Astrocyte of the cerebellum (primary cell): ENCODE data around the gene RFTN2.
A peak's percentile ranks its signal among the peaks of the same experiment; 100 is the strongest.

Source experiments
- DNase-seq: peaks from one replicate; pipeline ENCODE4 v3.0.0-alpha.2; 2011; ENCODE audit warnings: low read depth
- H3K4me3 ChIP-seq: 2 replicates; pipeline ENCODE4 v1.5.1; 2011; ENCODE audit warnings: mild to moderate bottlenecking, low read depth, low read length, moderate library complexity
- CTCF ChIP-seq: IDR thresholded peaks from 2 replicates; pipeline ENCODE4 v1.5.1; 2012; ENCODE audit warnings: low read length, low read depth, moderate library complexity, mild to moderate bottlenecking; ENCODE audit errors: missing control alignments
- in situ Hi-C: cut with HindIII; loops from 2 replicates; pipeline ENCODE4 v1.10.0; 2017; ENCODE audit warnings: low sequenced_read_pairs

The RFTN2 gene

GRCh38 chr2:197575987-197576386 lies 99.4 kb downstream of the RFTN2 start:
- in situ Hi-C loops, result no loop called here
- no peak overlapping the region for H3K4me3 ChIP-seq
- TF ChIP-seq CTCF, result no peak
- DNase-seq, result no peak

DNA sequence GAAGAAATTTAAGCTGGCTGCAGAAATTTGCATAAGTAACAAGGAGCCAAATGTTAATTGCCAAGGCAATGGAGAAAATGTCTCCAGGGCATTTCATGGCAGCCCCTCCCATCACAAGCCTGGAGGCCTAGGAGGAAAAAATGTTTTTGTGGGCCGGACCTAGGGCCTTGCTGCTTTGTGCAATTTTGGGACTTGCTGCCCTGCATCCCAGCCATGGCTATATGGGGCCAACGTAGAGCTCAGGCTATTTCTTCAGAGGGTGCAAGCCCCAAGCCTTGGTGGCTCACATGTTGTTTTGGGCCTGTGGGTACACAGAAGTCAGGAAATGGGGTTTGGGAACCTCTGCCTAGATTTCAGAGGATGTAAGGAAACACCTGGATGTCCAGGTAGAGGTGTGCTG lies 101.8 kb downstream of the RFTN2 start:
- TF ChIP-seq CTCF, result no peak
- in situ Hi-C loops, result no loop called here
- H3K4me3 ChIP-seq, result no peak overlapping the region
- DNase-seq, result no peak

GRCh38 chr2:197571627-197572271 lies 103.6 kb downstream of the RFTN2 start:
- H3K4me3 ChIP-seq, result no peak overlapping the region
- no peak for DNase-seq
- no peak for TF ChIP-seq CTCF
- in situ Hi-C loops, result no loop called here

DNA sequence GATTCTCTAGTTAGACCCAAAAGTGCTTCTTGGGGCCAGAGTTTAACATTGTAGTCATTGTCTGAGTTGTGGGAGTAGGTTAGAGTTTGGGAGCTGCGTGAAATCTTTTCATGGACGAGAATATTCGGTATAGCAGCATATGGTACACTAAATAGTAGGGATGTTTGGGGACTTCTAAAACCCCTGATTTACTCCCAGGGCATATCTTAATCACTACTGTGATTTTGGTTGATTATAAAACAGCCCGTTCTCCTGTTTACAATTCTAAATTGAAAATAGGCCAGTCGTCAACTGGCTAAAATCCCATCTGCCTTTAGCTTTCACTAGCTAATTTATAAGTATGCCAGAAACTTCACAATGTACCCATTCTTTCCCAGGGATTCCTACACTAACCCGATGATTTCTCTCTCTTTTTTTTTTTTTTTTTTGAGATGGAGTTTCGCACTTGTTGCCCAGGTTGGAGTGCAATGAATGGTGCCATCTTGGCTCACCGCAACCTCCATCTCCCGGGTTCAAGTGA lies 115.2 kb downstream of the RFTN2 start:
- no peak overlapping the region for H3K4me3 ChIP-seq
- in situ Hi-C loops, result no loop called here
- DNase-seq, result no peak
- no peak for TF ChIP-seq CTCF

GRCh38 chr2:197559681-197560080 lies 115.7 kb downstream of the RFTN2 start:
- in situ Hi-C loops, result no loop called here
- H3K4me3 ChIP-seq, result no peak overlapping the region
- peak; percentile 68 for DNase-seq
- no peak for TF ChIP-seq CTCF

DNA sequence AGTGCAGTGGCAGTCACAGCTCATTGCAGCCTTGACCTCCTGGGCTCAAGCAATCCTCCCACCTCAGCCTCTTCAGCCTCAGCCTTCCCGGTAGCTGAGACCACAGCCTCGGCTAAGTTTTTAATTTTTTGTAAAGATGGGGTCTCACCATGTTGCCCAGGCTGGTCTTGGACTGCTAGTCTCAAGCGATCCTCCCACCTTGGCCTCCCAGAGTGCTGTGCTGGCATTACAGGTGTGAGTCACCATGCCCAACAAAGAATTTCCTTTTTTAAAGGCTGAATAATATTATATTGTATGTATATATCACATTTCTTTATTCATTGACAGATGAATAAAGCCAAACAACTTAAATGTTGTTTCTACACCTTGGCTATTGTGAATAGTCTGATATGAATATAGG lies 117.0 kb downstream of the RFTN2 start:
- no peak for TF ChIP-seq CTCF
- in situ Hi-C loops, result no loop called here
- H3K4me3 ChIP-seq, result no peak overlapping the region
- no peak for DNase-seq
